Endodermal cell (in vitro differentiated cells): Measurements from ENCODE around the gene KRT7. TPM values are rescaled to one million over a fixed set of nuclear protein-coding genes. Genes with fewer than 3 reads are reported as not detected.

Experiments used
- DNase-seq: peaks from one replicate; pipeline ENCODE4 v3.0.0-alpha.2; 2017
- H3K27ac ChIP-seq: 2 replicates; pipeline ENCODE4 v1.5.1; 2013; ENCODE audit warnings: mild to moderate bottlenecking, low read depth, low read length, moderate library complexity
- H3K27me3 ChIP-seq: 2 replicates; pipeline ENCODE4 v1.6.1; 2013; ENCODE audit warnings: mild to moderate bottlenecking, low read length, moderate library complexity; ENCODE audit not compliant: insufficient read depth, control insufficient read depth, poor library complexity, severe bottlenecking
- H3K36me3 ChIP-seq: 2 replicates; pipeline ENCODE4 v1.7.0; 2013; ENCODE audit warnings: mild to moderate bottlenecking, low read length, moderate library complexity; ENCODE audit not compliant: control insufficient read depth, insufficient read depth
- H3K4me1 ChIP-seq: one replicate; pipeline ENCODE4 v1.7.0; 2013; ENCODE audit warnings: low read length; ENCODE audit not compliant: control insufficient read depth, insufficient read depth
- H3K4me3 ChIP-seq: 2 replicates; pipeline ENCODE4 v1.5.1; 2013; ENCODE audit warnings: mild to moderate bottlenecking, low read length, moderate library complexity
- H3K9ac ChIP-seq: 2 replicates; pipeline ENCODE4 v1.6.1; 2013; ENCODE audit warnings: mild to moderate bottlenecking, low read length, moderate library complexity; ENCODE audit not compliant: poor library complexity, severe bottlenecking; ENCODE audit errors: extremely low read depth
- H3K9me3 ChIP-seq: 2 replicates; pipeline ENCODE4 v1.6.1; 2013; ENCODE audit warnings: mild to moderate bottlenecking, low read length, moderate library complexity; ENCODE audit not compliant: control insufficient read depth
- H3K27ac Mint-ChIP-seq: 2 replicates; pipeline ENCODE4 v1.8.0; 2020; ENCODE audit warnings: mixed read lengths
- H3K27me3 Mint-ChIP-seq: 2 replicates; pipeline ENCODE4 v1.8.0; 2021; ENCODE audit warnings: mild to moderate bottlenecking, mixed read lengths; ENCODE audit not compliant: insufficient read depth
- H3K36me3 Mint-ChIP-seq: 2 replicates; pipeline ENCODE4 v1.8.0; 2020; ENCODE audit warnings: low read depth, mixed read lengths
- H3K4me1 Mint-ChIP-seq: 2 replicates; pipeline ENCODE4 v1.8.0; 2020; ENCODE audit warnings: mixed read lengths
- H3K4me3 Mint-ChIP-seq: 2 replicates; pipeline ENCODE4 v1.8.0; 2020; ENCODE audit warnings: mild to moderate bottlenecking, moderate library complexity, mixed read lengths
- H3K9me3 Mint-ChIP-seq: 2 replicates; pipeline ENCODE4 v1.8.0; 2020; ENCODE audit warnings: mild to moderate bottlenecking, mixed read lengths
- CTCF ChIP-seq: fragments of 200-600 bp; sonication (generic); conservative IDR thresholded peaks from 2 replicates; pipeline ENCODE4 v1.5.0; 2021; ENCODE audit warnings: antibody characterized with exemption, mild to moderate bottlenecking
- WGBS, 2 experiments: methylation state at CpG; one replicate each; pipeline versions ENCODE4 v1.1.5 to v1.1.7; 2013; ENCODE audit warnings: missing lambda C conversion rate in 2 of 2, mixed read lengths in 1 of 2; ENCODE audit not compliant: insufficient coverage in 1 of 2, insufficient read length in 1 of 2; 5-methylcytosine and 5-hydroxymethylcytosine counted together
- total RNA-seq, 2 donors: library from RNA; stranded (reverse); fragmentation: NEBNext Ultra II Directional in 1 of 2; extraction: Animal tissue kit (Norgen Biotek cat#: 25700) in 1 of 2; gene quantifications; 2 replicates in 1 of 2; 3 replicates in 1 of 2; pipeline ENCODE4 v1.2.1, GENCODE V29; 2021

Gene KRT7
- total RNA-seq, 2 donors from 2014 or later = 1.5 TPM; not detected in 1

GRCh38 chr12:52271158-52271557 is 38.1 kb downstream of the KRT7 start:
- peaks cover 11% of the 10 kb centered on the region for H3K27me3 ChIP-seq
- no peak overlapping the region for H3K27ac ChIP-seq
- H3K9ac ChIP-seq = no peak overlapping the region
- Mint-ChIP-seq H3K4me3 (no peak overlapping the region), H3K9me3 (no peaks in the 10 kb centered on the region), H3K4me1 (no peaks in the 10 kb centered on the region), H3K36me3 (no peaks in the 10 kb centered on the region), H3K27ac (no peak overlapping the region), H3K27me3 (peaks cover 25% of the 10 kb centered on the region)
- H3K36me3 ChIP-seq = no peaks in the 10 kb centered on the region
- no peaks in the 10 kb centered on the region for H3K4me1 ChIP-seq
- no peak for DNase-seq
- 83 to 88% methylated on average over 1 of the region's 1 CpG for WGBS, 2 experiments
- no peak overlapping the region for H3K4me3 ChIP-seq
- no peaks in the 10 kb centered on the region for H3K9me3 ChIP-seq
- no peak for TF ChIP-seq CTCF

GRCh38 chr12:52274521-52275120 is 41.6 kb downstream of the KRT7 start, which contains the start of gene KRT86:
KRT86 (plus strand) TSS chr12:52274645; CDS start chr12:52301917, 27,272 bp downstream.
- H3K9ac ChIP-seq = no peak within 1 kb of the TSS
- WGBS, 2 experiments = 57 to 67% methylated on average over 1 to 3 of the region's 3 CpGs
- TF ChIP-seq CTCF = no peak
- peak; percentile 30 for DNase-seq
- H3K4me1 ChIP-seq = no peaks in the 10 kb centered on the region
- Mint-ChIP-seq H3K27ac (no peak within 1 kb of the TSS), H3K4me1 (peaks cover 5% of the 10 kb centered on the region), H3K4me3 (no peak within 1 kb of the TSS), H3K9me3 (no peaks in the 10 kb centered on the region), H3K36me3 (no peaks in the 10 kb centered on the region), H3K27me3 (peaks cover 47% of the 10 kb centered on the region)
- no peaks in the 10 kb centered on the region for H3K9me3 ChIP-seq
- H3K36me3 ChIP-seq = no peaks in the 10 kb centered on the region
- peaks cover 35% of the 10 kb centered on the region for H3K27me3 ChIP-seq
- no peak within 1 kb of the TSS for H3K27ac ChIP-seq
- H3K4me3 ChIP-seq = no peak within 1 kb of the TSS

- H3K27ac ChIP-seq = no peak overlapping the region
- H3K4me1 ChIP-seq = no peaks in the 10 kb centered on the region
- TF ChIP-seq CTCF = no peak
- no peak overlapping the region for H3K4me3 Mint-ChIP-seq
- H3K27ac Mint-ChIP-seq = no peak overlapping the region
- no peaks in the 10 kb centered on the region for H3K9me3 ChIP-seq
- no peaks in the 10 kb centered on the region for H3K36me3 ChIP-seq
- no peak overlapping the region for H3K9ac ChIP-seq
- H3K27me3 Mint-ChIP-seq = peaks cover 54% of the 10 kb centered on the region
- no peaks in the 10 kb centered on the region for H3K9me3 Mint-ChIP-seq
- DNase-seq = peak; percentile 32
- 82 to 100% methylated on average over 1 to 3 of the region's 3 CpGs for WGBS, 2 experiments
- H3K36me3 Mint-ChIP-seq = no peaks in the 10 kb centered on the region
- H3K4me3 ChIP-seq = no peak overlapping the region
- H3K27me3 ChIP-seq = peaks cover 32% of the 10 kb centered on the region
- H3K4me1 Mint-ChIP-seq = peaks cover 5% of the 10 kb centered on the region
These were observed 42.6 kb downstream of the KRT7 start for GRCh38 chr12:52275686-52276085.
